Tibial nerve (tissue), 3 donors: ENCODE measurements around the gene ZDHHC8.

Experiments used
- POLR2A ChIP-seq, 2 donors: fragments of 450-650 bp; IDR thresholded peaks; one replicate each; pipeline ENCODE4 v1.6.1; 2017; ENCODE audit warnings: antibody characterized with exemption in 2 of 2, mild to moderate bottlenecking in 2 of 2, moderate library complexity in 2 of 2
- TF ChIP-seq, protein P1 (sequence below), 5 experiments: fragments of 200-600 bp in 3 of 5; fragments of 450-650 bp in 2 of 5; sonication (generic) in 3 of 5; IDR thresholded peaks; one replicate each; pipeline ENCODE4 v1.5.1; 2016 to 2019; ENCODE audit warnings: antibody characterized with exemption in 5 of 5, mild to moderate bottlenecking in 3 of 5, moderate library complexity in 2 of 5

DNA sequence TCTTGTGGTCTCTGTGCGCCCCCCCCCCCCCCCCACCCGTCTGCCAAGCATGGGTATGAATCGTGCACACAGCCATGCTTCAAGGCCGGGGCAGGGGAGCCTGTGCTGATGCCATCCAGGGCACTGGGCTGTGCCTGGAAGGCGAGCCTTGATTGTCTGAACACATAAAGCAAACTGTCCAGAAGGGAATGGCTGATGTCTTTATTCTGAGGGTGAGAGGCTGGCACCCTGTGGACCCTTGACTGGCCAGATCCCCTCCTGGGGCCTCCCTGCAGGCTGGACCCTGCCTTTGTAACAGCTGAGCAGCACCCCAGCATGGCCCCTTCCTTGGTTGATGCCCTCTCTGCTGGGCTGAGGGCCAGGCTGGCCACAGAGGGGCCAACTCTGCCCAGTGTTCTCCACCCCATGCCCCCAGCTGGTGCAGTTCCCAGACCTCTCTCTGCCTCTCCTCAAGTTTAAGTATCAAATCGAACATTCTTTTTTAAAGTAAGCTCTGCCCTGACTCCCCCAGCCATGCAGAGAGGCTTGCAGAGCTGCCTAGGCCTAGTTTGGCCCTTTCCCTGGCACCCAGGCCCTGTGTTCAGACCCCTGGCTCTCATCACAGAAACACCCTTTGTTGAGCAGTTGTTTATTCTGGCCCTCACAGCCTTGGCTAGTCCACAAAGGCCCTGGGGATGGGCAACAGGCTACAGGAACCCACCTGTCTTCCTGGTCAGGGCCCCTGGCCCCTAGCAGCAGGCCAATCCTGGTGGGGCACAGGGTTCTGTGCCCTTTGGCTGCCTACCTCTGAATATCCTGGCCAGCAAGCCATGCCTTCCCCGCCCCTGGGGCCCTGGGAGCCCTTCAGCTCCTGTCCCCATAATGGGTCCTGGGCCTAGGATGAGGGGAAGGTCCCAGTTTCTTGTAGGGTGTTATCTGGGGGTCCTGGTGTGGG is 19.6 kb upstream of the ZDHHC8 start:
- no peak for TF ChIP-seq POLR2A (IDR thresholded peaks at IDR 0.05)
- TF ChIP-seq, protein P1, sequence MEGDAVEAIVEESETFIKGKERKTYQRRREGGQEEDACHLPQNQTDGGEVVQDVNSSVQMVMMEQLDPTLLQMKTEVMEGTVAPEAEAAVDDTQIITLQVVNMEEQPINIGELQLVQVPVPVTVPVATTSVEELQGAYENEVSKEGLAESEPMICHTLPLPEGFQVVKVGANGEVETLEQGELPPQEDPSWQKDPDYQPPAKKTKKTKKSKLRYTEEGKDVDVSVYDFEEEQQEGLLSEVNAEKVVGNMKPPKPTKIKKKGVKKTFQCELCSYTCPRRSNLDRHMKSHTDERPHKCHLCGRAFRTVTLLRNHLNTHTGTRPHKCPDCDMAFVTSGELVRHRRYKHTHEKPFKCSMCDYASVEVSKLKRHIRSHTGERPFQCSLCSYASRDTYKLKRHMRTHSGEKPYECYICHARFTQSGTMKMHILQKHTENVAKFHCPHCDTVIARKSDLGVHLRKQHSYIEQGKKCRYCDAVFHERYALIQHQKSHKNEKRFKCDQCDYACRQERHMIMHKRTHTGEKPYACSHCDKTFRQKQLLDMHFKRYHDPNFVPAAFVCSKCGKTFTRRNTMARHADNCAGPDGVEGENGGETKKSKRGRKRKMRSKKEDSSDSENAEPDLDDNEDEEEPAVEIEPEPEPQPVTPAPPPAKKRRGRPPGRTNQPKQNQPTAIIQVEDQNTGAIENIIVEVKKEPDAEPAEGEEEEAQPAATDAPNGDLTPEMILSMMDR (IDR thresholded peaks at IDR 0.05), result no peak
